ENCODE results near the gene AIG1.
"Not testable (repeated sequence)": the region's sequence is repeated elsewhere in the genome, so short reads cannot be mapped to it uniquely, and the experiment has no call there.

The AIG1 gene

GRCh38 chr6:143166247-143166695 lies 105.6 kb downstream of the AIG1 start:
- no peak for DNase-seq (ENCODE audit: low read depth)

GRCh38 chr6:143167224-143167623 lies 106.5 kb downstream of the AIG1 start:
- no peak for DNase-seq (ENCODE audit: low read depth)

GRCh38 chr6:143168396-143168816 lies 107.7 kb downstream of the AIG1 start:
- not testable (repeated sequence) for DNase-seq (ENCODE audit: low read depth)

- no peak for DNase-seq (ENCODE audit: low read depth)
Observed at GRCh38 chr6:143169440-143169839, 108.8 kb downstream of the AIG1 start.

- no peak for DNase-seq (ENCODE audit: low read depth)
Observed at GRCh38 chr6:143174516-143174915, 113.8 kb downstream of the AIG1 start.

- DNase-seq (ENCODE audit: low read depth) = no peak
Observed at GRCh38 chr6:143174951-143175350, 114.3 kb downstream of the AIG1 start.

- no peak for DNase-seq (ENCODE audit: low read depth)
Observed at GRCh38 chr6:143176090-143177021, 115.7 kb downstream of the AIG1 start.

GRCh38 chr6:143177706-143178105 lies 117.0 kb downstream of the AIG1 start:
- no peak for DNase-seq (ENCODE audit: low read depth)

GRCh38 chr6:143179096-143179495 lies 118.4 kb downstream of the AIG1 start:
- DNase-seq (ENCODE audit: low read depth) = no peak

GRCh38 chr6:143179901-143180612 lies 119.4 kb downstream of the AIG1 start:
- no peak for DNase-seq (ENCODE audit: low read depth)

- no peak for DNase-seq (ENCODE audit: low read depth)
Observed at GRCh38 chr6:143180826-143181225, 120.1 kb downstream of the AIG1 start.

GRCh38 chr6:143183666-143184065 lies 123.0 kb downstream of the AIG1 start:
- no peak for DNase-seq (ENCODE audit: low read depth)

GRCh38 chr6:143185288-143185687 lies 124.6 kb downstream of the AIG1 start:
- no peak for DNase-seq (ENCODE audit: low read depth)

GRCh38 chr6:143187238-143187923 lies 126.7 kb downstream of the AIG1 start:
- DNase-seq (ENCODE audit: low read depth) = no peak

GRCh38 chr6:143188292-143188691 lies 127.6 kb downstream of the AIG1 start:
- no peak for DNase-seq (ENCODE audit: low read depth)

GRCh38 chr6:143191361-143191760 lies 130.7 kb downstream of the AIG1 start:
- no peak for DNase-seq (ENCODE audit: low read depth)

GRCh38 chr6:143192766-143193165 lies 132.1 kb downstream of the AIG1 start:
- DNase-seq (ENCODE audit: low read depth) = no peak

- DNase-seq (ENCODE audit: low read depth) = no peak
Observed at GRCh38 chr6:143193571-143194094, 132.9 kb downstream of the AIG1 start.

- DNase-seq (ENCODE audit: low read depth) = no peak
Observed at GRCh38 chr6:143194095-143194589, 133.5 kb downstream of the AIG1 start.

GRCh38 chr6:143195349-143195845 lies 134.7 kb downstream of the AIG1 start:
- DNase-seq (ENCODE audit: low read depth) = no peak

- no peak for DNase-seq (ENCODE audit: low read depth)
Observed at GRCh38 chr6:143196525-143197225, 136.0 kb downstream of the AIG1 start.
